ENCODE data around the gene SLTM.
"Not testable (repeated sequence)": the region's sequence is repeated elsewhere in the genome, so short reads cannot be mapped to it uniquely, and the experiment has no call there.

Gene SLTM

GRCh38 chr15:58900631-58901030, 32.8 kb downstream of the SLTM start:
- DNase-seq (ENCODE audit: insufficient read length, low spot score) (no peak), FAIRE-seq (no peak)
- TF ChIP-seq CTCF (IDR thresholded peaks at IDR 0.05; ENCODE audit: insufficient read depth, missing control alignments): no peak

- no peak for DNase-seq (ENCODE audit: insufficient read length, low spot score)
Measured at GRCh38 chr15:58898150-58898680, 35.3 kb downstream of the SLTM start.

GRCh38 chr15:58889363-58889762, 44.1 kb downstream of the SLTM start:
- no peak for FAIRE-seq
- TF ChIP-seq CTCF (IDR thresholded peaks at IDR 0.05; ENCODE audit: insufficient read depth, missing control alignments): no peak
- DNase-seq (ENCODE audit: insufficient read length, low spot score): no peak

More at GRCh38 chr15:58898150-58898680, 35.3 kb downstream of the SLTM start:
- no peak for TF ChIP-seq CTCF (IDR thresholded peaks at IDR 0.05; ENCODE audit: insufficient read depth, missing control alignments)
- no peak for FAIRE-seq

- no peak for TF ChIP-seq CTCF (IDR thresholded peaks at IDR 0.05; ENCODE audit: insufficient read depth, missing control alignments)
- FAIRE-seq (no peak), DNase-seq (ENCODE audit: insufficient read length, low spot score) (no peak)
Measured at GRCh38 chr15:58886921-58887320, 46.6 kb downstream of the SLTM start.

- FAIRE-seq; DNase-seq (ENCODE audit: insufficient read length, low spot score): not testable (repeated sequence)
Measured at GRCh38 chr15:58883926-58884325, 49.6 kb downstream of the SLTM start.

- no peak for TF ChIP-seq CTCF (IDR thresholded peaks at IDR 0.05; ENCODE audit: insufficient read depth, missing control alignments)
- FAIRE-seq (no peak), DNase-seq (ENCODE audit: insufficient read length, low spot score) (no peak)
Measured at GRCh38 chr15:58882243-58882642, 51.2 kb downstream of the SLTM start.

- FAIRE-seq: no peak
- DNase-seq (ENCODE audit: insufficient read length, low spot score): no peak
- TF ChIP-seq CTCF (IDR thresholded peaks at IDR 0.05; ENCODE audit: insufficient read depth, missing control alignments): no peak
Measured at GRCh38 chr15:58880320-58880719, 53.2 kb downstream of the SLTM start.
